Psoas muscle (tissue), 8 donors: ENCODE measurements around the gene RASA2. TPM values are rescaled to one million over a fixed set of nuclear protein-coding genes. Genes with fewer than 3 reads are reported as not detected.

Experiments
- ATAC-seq, 4 donors: fragments of 200-7000 bp; cut with Tn5 transposase; one replicate each; pipeline ENCODE4 v1.9.1; 2020; ENCODE audit warnings: moderate library complexity in 3 of 4, mild to moderate bottlenecking in 2 of 4
- DNase-seq, 2 donors: peaks; one replicate each; pipeline ENCODE4 v3.0.0-alpha.2; 2020
- H3K27ac ChIP-seq: fragments of 200-600 bp; one replicate; pipeline ENCODE4 v1.8.0; 2022
- H3K27me3 ChIP-seq, 3 donors: fragments of 200-600 bp in 1 of 3; one replicate each; pipeline versions ENCODE4 v1.6.1 to v1.8.0; 2013 to 2022; ENCODE audit warnings: low read length in 2 of 3, mild to moderate bottlenecking in 2 of 3, moderate library complexity in 1 of 3; ENCODE audit not compliant: insufficient read depth in 3 of 3
- H3K36me3 ChIP-seq, 2 donors: fragments of 200-600 bp in 1 of 2; one replicate each; pipeline versions ENCODE4 v1.6.1 to v1.8.0; 2013 to 2022; ENCODE audit warnings: low read depth in 1 of 2, mild to moderate bottlenecking in 1 of 2, moderate library complexity in 1 of 2; ENCODE audit not compliant: insufficient read depth in 1 of 2
- H3K4me1 ChIP-seq: fragments of 200-600 bp; one replicate; pipeline ENCODE4 v1.8.0; 2022
- H3K4me3 ChIP-seq: fragments of 200-600 bp; one replicate; pipeline ENCODE4 v1.8.0; 2022; ENCODE audit warnings: mild to moderate bottlenecking
- H3K9me3 ChIP-seq: fragments of 200-600 bp; one replicate; pipeline ENCODE4 v1.8.0; 2022
- WGBS, 3 donors: extraction: QIAGEN DNeasy Blood & Tissue Kit; methylation state at CpG; one replicate each; pipeline versions ENCODE4 v1.1.6 to v1.1.7; 2013; 5-methylcytosine and 5-hydroxymethylcytosine counted together
- intact Hi-C, 2 donors: fragments of 100-400 bp; cut with DNase I; formaldehyde crosslinking; loops; one replicate each; pipeline versions ENCODE4 v1.11.0 to v1.14.2; 2022
- polyA plus RNA-seq, 3 donors: library from polyadenylated mRNA; stranded (reverse); fragments of 200-250 nt; gene quantifications; one replicate each; pipeline ENCODE4 v1.2.3, GENCODE V29; 2013
- total RNA-seq, 4 donors: library from RNA; stranded (reverse); fragmentation: NEBNext Ultra II Directional in 2 of 4; extraction: Animal tissue kit (Norgen Biotek cat#: 25700) in 2 of 4; gene quantifications; one replicate each; pipeline versions ENCODE4 v1.2.1 to v1.2.4, GENCODE V29; 2021 to 2023
- TF ChIP-seq, protein P1 (sequence below): fragments of 200-600 bp; IDR thresholded peaks from one replicate; pipeline ENCODE4 v1.8.0; 2022; ENCODE audit warnings: antibody characterized with exemption
- donor health status: healthy with polysubstance abuse.
- donor health status: DM: no; HTN: no; CAD: no; lungs with moderate emphysema.
- donor health status: Bipolar disorder and iron deficiency.
- donor health status: healthy.
- donor health status: DM: yes; HTN: yes; CAD: no.
- donor health status: DM: no; HTN: no; CAD: no.
- donor health status: DM: no; HTN: no; CAD: no.
- donor health status: DM: yes; HTN: yes; CAD: no.

RASA2 gene
- total and polyA plus RNA-seq, 7 donors: 1.3 to 4.0 (median 2.3) TPM

DNA sequence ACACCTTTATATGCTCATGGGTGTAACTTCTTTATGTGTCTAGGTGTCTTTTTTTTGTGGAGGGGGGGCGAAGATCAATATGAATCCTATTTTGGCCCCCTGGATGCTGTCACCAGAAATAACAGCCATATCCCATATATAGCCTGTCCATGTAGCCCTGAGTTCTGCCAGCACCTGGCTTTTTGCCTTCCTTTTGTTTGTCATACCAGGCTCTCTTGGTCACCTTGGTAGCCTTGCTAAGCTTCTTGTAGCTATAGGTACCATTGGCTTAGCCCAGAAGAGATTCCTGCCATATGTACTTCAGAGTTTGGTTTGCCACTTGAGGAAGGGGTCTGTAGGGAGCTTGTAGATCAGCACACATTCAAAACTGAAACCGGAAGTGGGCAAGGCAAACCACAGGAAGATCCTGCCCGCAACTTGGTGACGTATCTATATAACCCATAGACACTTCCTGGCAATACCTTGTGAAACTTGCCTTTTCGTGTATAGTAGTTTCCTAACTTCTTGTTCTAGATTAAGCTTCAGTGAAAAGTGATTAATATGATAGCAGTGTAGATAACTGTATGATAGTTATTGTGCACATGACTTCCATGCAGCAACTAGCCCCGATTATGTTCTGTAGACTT, 11.9 kb downstream of the RASA2 start:
- H3K9me3 ChIP-seq: no peaks in the 10 kb centered on the region
- ATAC-seq (peak in 3 of 4 donors; percentile 37 to 63 (median 42)), DNase-seq (no peak)
- H3K4me3 ChIP-seq: no peak overlapping the region
- H3K27ac ChIP-seq: no peak overlapping the region
- intact Hi-C loops: no loop called here
- no peaks in the 10 kb centered on the region for H3K27me3 ChIP-seq
- H3K4me1 ChIP-seq: peaks cover 20% of the 10 kb centered on the region
- 85 to 90% (median 85%) methylated on average over 6 of the region's 6 CpGs for WGBS, 3 donors
- TF ChIP-seq, protein P1, sequence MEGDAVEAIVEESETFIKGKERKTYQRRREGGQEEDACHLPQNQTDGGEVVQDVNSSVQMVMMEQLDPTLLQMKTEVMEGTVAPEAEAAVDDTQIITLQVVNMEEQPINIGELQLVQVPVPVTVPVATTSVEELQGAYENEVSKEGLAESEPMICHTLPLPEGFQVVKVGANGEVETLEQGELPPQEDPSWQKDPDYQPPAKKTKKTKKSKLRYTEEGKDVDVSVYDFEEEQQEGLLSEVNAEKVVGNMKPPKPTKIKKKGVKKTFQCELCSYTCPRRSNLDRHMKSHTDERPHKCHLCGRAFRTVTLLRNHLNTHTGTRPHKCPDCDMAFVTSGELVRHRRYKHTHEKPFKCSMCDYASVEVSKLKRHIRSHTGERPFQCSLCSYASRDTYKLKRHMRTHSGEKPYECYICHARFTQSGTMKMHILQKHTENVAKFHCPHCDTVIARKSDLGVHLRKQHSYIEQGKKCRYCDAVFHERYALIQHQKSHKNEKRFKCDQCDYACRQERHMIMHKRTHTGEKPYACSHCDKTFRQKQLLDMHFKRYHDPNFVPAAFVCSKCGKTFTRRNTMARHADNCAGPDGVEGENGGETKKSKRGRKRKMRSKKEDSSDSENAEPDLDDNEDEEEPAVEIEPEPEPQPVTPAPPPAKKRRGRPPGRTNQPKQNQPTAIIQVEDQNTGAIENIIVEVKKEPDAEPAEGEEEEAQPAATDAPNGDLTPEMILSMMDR: no peak
- no peaks in the 10 kb centered on the region for H3K36me3 ChIP-seq

DNA sequence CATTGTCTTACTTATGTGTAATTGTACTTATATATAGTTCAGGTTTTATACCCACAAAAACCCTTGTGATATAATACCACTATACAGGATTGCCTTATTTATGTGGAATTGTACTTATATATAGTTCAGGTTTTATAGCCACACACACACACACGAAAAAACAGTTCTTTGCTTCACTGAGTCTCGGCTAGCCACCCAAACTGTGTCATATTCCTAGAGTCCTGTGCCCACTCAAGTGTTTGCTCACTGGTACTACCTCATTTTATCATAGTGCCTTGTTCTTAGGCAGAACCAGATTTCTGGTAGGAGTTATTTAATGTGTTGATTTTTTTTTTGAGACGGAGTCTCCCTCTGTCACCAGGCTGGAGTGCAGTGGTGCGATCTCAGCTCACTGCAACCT, 12.5 kb downstream of the RASA2 start:
- DNase-seq: no peak
- Histone ChIP-seq H3K4me1 (peaks cover 20% of the 10 kb centered on the region), H3K9me3 (no peaks in the 10 kb centered on the region), H3K4me3 (no peak overlapping the region), H3K27me3 (no peaks in the 10 kb centered on the region), H3K36me3 (no peaks in the 10 kb centered on the region), H3K27ac (no peak overlapping the region)
- TF ChIP-seq, protein P1: no peak
- 95 to 97% (median 97%) methylated on average over 4 of the region's 4 CpGs for WGBS, 3 donors
- intact Hi-C loops: no loop called here
- ATAC-seq: no peak

DNA sequence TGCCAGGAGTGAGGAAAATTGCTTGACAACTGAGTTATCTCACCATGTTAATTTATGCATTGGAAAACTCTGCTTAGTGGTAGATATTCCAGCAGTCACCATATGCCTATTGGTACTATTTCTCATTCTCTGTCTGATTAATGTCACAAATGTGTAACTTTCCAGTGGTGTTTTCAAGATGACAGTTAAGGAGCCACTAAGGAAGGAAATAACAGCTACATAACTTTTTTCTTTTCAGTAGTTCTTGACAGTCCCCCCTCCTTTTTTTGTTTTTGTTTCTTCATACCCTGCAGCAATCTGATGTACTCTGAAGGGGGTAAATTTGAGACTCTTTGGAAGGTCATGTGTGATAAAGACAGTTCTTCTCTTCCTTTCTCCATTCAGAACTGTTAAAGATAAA, 13.1 kb downstream of the RASA2 start:
- Histone ChIP-seq H3K9me3 (no peaks in the 10 kb centered on the region), H3K4me3 (no peak overlapping the region), H3K36me3 (no peaks in the 10 kb centered on the region), H3K27me3 (no peaks in the 10 kb centered on the region), H3K27ac (no peak overlapping the region), H3K4me1 (peaks cover 20% of the 10 kb centered on the region)
- intact Hi-C loops: no loop called here
- ATAC-seq (no peak), DNase-seq (no peak)
- TF ChIP-seq, protein P1: no peak

DNA sequence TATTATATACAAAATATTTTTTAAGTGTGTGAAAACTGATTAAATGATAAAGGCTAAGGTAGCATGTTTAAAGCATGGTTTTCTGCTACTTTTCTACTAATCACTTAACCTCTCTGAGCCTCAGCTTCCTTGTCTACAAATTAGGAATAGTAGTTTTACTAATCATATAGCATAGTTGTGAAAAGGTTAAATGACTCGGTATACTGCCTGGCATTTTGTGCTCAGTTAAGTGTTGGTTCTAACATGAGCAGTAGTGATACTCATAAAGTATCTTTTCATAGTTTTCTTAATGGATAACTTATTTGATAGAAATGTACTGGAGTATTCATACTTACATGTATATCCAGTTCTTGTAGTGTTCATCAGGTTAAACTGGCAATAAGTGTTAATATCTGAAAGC, 13.6 kb downstream of the RASA2 start:
- WGBS, 3 donors: 92 to 94% (median 92%) methylated on average over 1 of the region's 1 CpG
- Histone ChIP-seq H3K4me1 (peaks cover 20% of the 10 kb centered on the region), H3K27ac (no peak overlapping the region), H3K27me3 (no peaks in the 10 kb centered on the region), H3K36me3 (no peaks in the 10 kb centered on the region), H3K4me3 (no peak overlapping the region), H3K9me3 (no peaks in the 10 kb centered on the region)
- ATAC-seq: no peak
- intact Hi-C loops: no loop called here
- TF ChIP-seq, protein P1: no peak
- no peak for DNase-seq

DNA sequence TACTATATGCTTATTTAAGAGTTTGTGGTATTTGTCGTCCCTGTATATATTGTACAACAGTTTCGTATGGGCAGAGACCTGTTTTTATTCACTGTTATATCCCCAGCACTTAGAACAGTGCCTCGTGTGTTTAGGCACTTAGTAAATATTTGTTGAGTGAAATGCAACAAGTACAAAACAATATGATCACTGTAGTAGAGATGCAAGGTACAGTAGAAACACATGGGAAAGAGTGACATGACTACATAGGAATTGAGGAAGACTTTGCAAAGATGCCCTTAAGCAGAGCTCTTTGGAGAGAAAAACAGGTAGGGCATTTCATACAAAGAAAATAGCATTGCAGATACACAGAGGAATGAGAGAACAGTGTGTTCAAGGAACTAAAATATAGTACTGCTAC, 18.3 kb downstream of the RASA2 start:
- ATAC-seq: no peak
- TF ChIP-seq, protein P1: no peak
- Histone ChIP-seq H3K36me3 (no peaks in the 10 kb centered on the region), H3K4me1 (peaks cover 6% of the 10 kb centered on the region), H3K9me3 (no peaks in the 10 kb centered on the region), H3K27ac (no peak overlapping the region), H3K27me3 (no peaks in the 10 kb centered on the region), H3K4me3 (no peak overlapping the region)
- WGBS, 3 donors: 91 to 97% (median 93%) methylated on average over 3 of the region's 3 CpGs
- DNase-seq: no peak
- intact Hi-C loops: no loop called here
